Keratinocyte (primary cell): Measurements from ENCODE around the gene TSHZ3.

ENCODE experiments used
- CTCF ChIP-seq, 3 experiments: IDR thresholded peaks in 1 of 3; conservative IDR thresholded peaks in 1 of 3; optimal IDR thresholded peaks in 1 of 3; 2 replicates in 2 of 3; 3 replicates in 1 of 3; pipeline versions ENCODE3 to v1.5.1; 2011; ENCODE audit warnings: low read length in 3 of 3, mild to moderate bottlenecking in 3 of 3, moderate library complexity in 2 of 3, control low read depth in 1 of 3, inconsistent platforms in 1 of 3; ENCODE audit not compliant: insufficient read depth in 2 of 3; ENCODE audit errors: extremely low read depth in 1 of 3
- EZH2 ChIP-seq: IDR thresholded peaks from one replicate; pipeline ENCODE4 v1.6.1; 2012; ENCODE audit warnings: inconsistent platforms, mild to moderate bottlenecking, low read length, moderate library complexity

GRCh38 chr19:31260171-31260933 is 88.9 kb downstream of the TSHZ3 start:
- TF ChIP-seq EZH2 (no peak), CTCF (optimal IDR thresholded peaks at IDR 0.05 in 1 of 3, IDR thresholded peaks at IDR 0.05 in 1 of 3, conservative IDR thresholded peaks at IDR 0.05 in 1 of 3; ENCODE audit: extremely low read depth in 1 of 3, insufficient read depth in 2 of 3, low read length in 3 of 3) (no peak)
